Fibroblast of lung (primary cell): ENCODE data around the gene FRY. TPM values are rescaled to one million over a fixed set of nuclear protein-coding genes. Genes with fewer than 3 reads are reported as not detected.

Source experiments
- DNase-seq, 2 donors: peaks; one replicate each; pipeline versions ENCODE4 v3.0.0 to v3.0.0-alpha.2; 2010; ENCODE audit warnings: low read depth in 2 of 2
- H2AFZ ChIP-seq: 2 replicates; pipeline ENCODE4 v1.5.1; 2012; ENCODE audit warnings: low read length, control low read depth, inconsistent platforms
- H3K27ac ChIP-seq: 2 replicates; pipeline ENCODE4 v1.5.1; 2011; ENCODE audit warnings: low read length, control low read depth; ENCODE audit not compliant: insufficient read depth
- H3K27me3 ChIP-seq: 2 replicates; pipeline ENCODE4 v1.5.1; 2011; ENCODE audit warnings: mild to moderate bottlenecking, low read length; ENCODE audit not compliant: control insufficient read depth, insufficient read depth
- H3K36me3 ChIP-seq: 2 replicates; pipeline ENCODE4 v1.5.1; 2011; ENCODE audit warnings: low read length; ENCODE audit not compliant: control insufficient read depth, insufficient read depth
- H3K4me1 ChIP-seq: 2 replicates; pipeline ENCODE4 v1.5.1; 2011; ENCODE audit warnings: low read length; ENCODE audit not compliant: control insufficient read depth, insufficient read depth; ENCODE audit errors: extremely low read depth
- H3K4me2 ChIP-seq: 2 replicates; pipeline ENCODE4 v1.5.1; 2011; ENCODE audit warnings: low read length, control low read depth; ENCODE audit not compliant: insufficient read depth; ENCODE audit errors: extremely low read depth
- H3K4me3 ChIP-seq, 4 experiments: fragments of 200-600 bp in 1 of 4; sonication (generic) in 1 of 4; replicated peaks in 1 of 4; 2 replicates each; pipeline ENCODE4 v1.5.1; 2011 to 2016; ENCODE audit warnings: low read length in 4 of 4, low read depth in 3 of 4, mild to moderate bottlenecking in 3 of 4, control low read depth in 2 of 4, inconsistent platforms in 1 of 4, mixed read lengths in 1 of 4; ENCODE audit not compliant: insufficient read depth in 1 of 4; ENCODE audit errors: control extremely low read depth in 1 of 4
- H3K79me2 ChIP-seq: 2 replicates; pipeline ENCODE4 v1.5.1; 2012; ENCODE audit warnings: mild to moderate bottlenecking, low read length, inconsistent platforms; ENCODE audit not compliant: control insufficient read depth, insufficient read depth
- H3K9ac ChIP-seq: 2 replicates; pipeline ENCODE4 v1.5.1; 2011; ENCODE audit warnings: mild to moderate bottlenecking, low read length, control low read depth; ENCODE audit not compliant: insufficient read depth
- H3K9me3 ChIP-seq: 2 replicates; pipeline ENCODE4 v1.5.1; 2012; ENCODE audit warnings: low read depth, low read length; ENCODE audit not compliant: control insufficient read depth, insufficient read depth
- H4K20me1 ChIP-seq: 2 replicates; pipeline ENCODE4 v1.5.1; 2011; ENCODE audit warnings: low read length; ENCODE audit not compliant: control insufficient read depth, insufficient read depth; ENCODE audit errors: extremely low read depth
- CTCF ChIP-seq, 2 donors: IDR thresholded peaks in 1 of 2; conservative IDR thresholded peaks in 1 of 2; 1 replicate in 1 of 2; 2 replicates in 1 of 2; pipeline ENCODE4 v1.5.1; 2011 to 2012; ENCODE audit warnings: low read length in 2 of 2, control low read depth in 1 of 2, inconsistent platforms in 1 of 2, low read depth in 1 of 2, mild to moderate bottlenecking in 1 of 2
- EZH2 ChIP-seq: IDR thresholded peaks from 2 replicates; pipeline ENCODE4 v1.5.1; 2012; ENCODE audit warnings: low read length, control low read depth, mild to moderate bottlenecking; ENCODE audit errors: missing control alignments
- polyA plus RNA-seq, 2 donors: library from polyadenylated mRNA; depleted of rRNA in 1 of 2; stranded (reverse) in 1 of 2; unstranded in 1 of 2; fragments of >200 nt; gene quantifications; 2 replicates each; pipeline ENCODE4 v1.2.1, GENCODE V29; 2011 to 2012; ENCODE audit warnings: missing spikeins in 1 of 2
- total RNA-seq: library from RNA; depleted of rRNA; stranded (reverse); fragments of >200 nt; gene quantifications from 2 replicates; pipeline ENCODE4 v1.2.1, GENCODE V29; 2014

Gene FRY
- total and polyA plus RNA-seq, 2 donors (not counting 1 experiment from before 2014, with no cell fraction given): 8.8 to 18.3 TPM

DNA sequence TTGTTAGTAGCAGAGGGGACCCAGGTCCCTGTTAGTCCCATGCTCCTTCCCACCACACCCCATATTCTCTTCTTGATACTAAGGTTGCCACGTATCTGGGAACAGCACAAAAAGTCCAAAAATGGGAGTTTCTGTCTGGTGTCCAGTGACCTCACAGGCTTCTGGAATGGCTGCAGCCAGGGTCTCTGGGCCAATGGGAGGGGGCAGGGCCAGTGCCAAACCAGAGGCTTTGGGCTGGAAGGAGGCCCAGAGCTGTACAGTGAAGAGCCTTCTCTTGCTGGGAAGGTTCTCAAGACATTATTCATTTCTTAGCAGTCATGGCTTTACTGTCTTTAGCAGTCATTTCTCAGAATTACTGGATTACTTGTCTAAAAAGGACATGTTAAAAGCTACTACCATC lies 119.2 kb downstream of the FRY start:
- no peak for TF ChIP-seq EZH2
- TF ChIP-seq CTCF (conservative IDR thresholded peaks at IDR 0.05 in 1 of 2, IDR thresholded peaks at IDR 0.05 in 1 of 2; ENCODE audit: low read depth in 1 of 2, low read length in 2 of 2): no peak
- Histone ChIP-seq H3K9ac (no peak overlapping the region), H2AFZ (no peak overlapping the region), H3K36me3 (no peaks in the 10 kb centered on the region), H3K9me3 (no peaks in the 10 kb centered on the region), H3K4me3 (no peak overlapping the region), H3K4me2 (no peak overlapping the region), H3K79me2 (no peaks in the 10 kb centered on the region), H4K20me1 (no peaks in the 10 kb centered on the region), H3K27me3 (no peaks in the 10 kb centered on the region), H3K27ac (no peak overlapping the region), H3K4me1 (no peaks in the 10 kb centered on the region)
- DNase-seq: peak; percentile 88 to 93

DNA sequence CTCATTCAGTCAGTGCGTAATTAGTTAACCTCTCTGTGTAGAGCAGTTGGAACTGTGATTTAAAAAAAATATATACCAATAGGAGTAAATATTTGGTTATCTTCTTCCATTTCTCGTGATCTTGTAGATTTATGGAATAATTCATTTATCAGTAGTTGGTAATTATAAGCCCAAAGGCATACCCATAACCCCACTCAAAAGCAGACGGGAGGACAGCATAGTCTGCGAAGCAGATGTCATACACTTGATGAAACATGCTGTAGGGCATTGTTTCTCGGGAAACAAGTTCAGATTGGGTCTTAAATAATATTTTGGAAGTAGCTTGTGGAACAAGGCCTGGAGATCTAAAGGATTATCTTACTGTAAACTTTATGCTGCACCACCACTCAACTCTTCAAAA lies 119.7 kb downstream of the FRY start:
- Histone ChIP-seq H2AFZ (no peak overlapping the region), H4K20me1 (no peaks in the 10 kb centered on the region), H3K4me1 (no peaks in the 10 kb centered on the region), H3K36me3 (no peaks in the 10 kb centered on the region), H3K9ac (no peak overlapping the region), H3K27ac (no peak overlapping the region), H3K27me3 (no peaks in the 10 kb centered on the region), H3K9me3 (no peaks in the 10 kb centered on the region), H3K79me2 (no peaks in the 10 kb centered on the region), H3K4me2 (no peak overlapping the region), H3K4me3 (no peak overlapping the region)
- no peak for DNase-seq
- TF ChIP-seq CTCF (conservative IDR thresholded peaks at IDR 0.05 in 1 of 2, IDR thresholded peaks at IDR 0.05 in 1 of 2; ENCODE audit: low read depth in 1 of 2, low read length in 2 of 2) (no peak), EZH2 (no peak)

GRCh38 chr13:32153056-32153455 lies 121.5 kb downstream of the FRY start:
- no peaks in the 10 kb centered on the region for H4K20me1 ChIP-seq
- H3K4me3 ChIP-seq: no peak overlapping the region
- no peak overlapping the region for H3K27ac ChIP-seq
- H3K79me2 ChIP-seq: no peaks in the 10 kb centered on the region
- TF ChIP-seq CTCF (conservative IDR thresholded peaks at IDR 0.05 in 1 of 2, IDR thresholded peaks at IDR 0.05 in 1 of 2; ENCODE audit: low read depth in 1 of 2, low read length in 2 of 2): no peak
- no peak for TF ChIP-seq EZH2
- no peaks in the 10 kb centered on the region for H3K4me1 ChIP-seq
- no peak overlapping the region for H2AFZ ChIP-seq
- H3K9ac ChIP-seq: no peak overlapping the region
- no peaks in the 10 kb centered on the region for H3K27me3 ChIP-seq
- DNase-seq: peak; percentile 80 to 83
- no peaks in the 10 kb centered on the region for H3K9me3 ChIP-seq
- no peak overlapping the region for H3K4me2 ChIP-seq
- no peaks in the 10 kb centered on the region for H3K36me3 ChIP-seq
